ENCODE results near the gene CD1B.

- TF ChIP-seq TEAD4 (IDR thresholded peaks at IDR 0.05; ENCODE audit: borderline replicate concordance, insufficient read depth): no peak
- TF ChIP-seq CTCF (IDR thresholded peaks at IDR 0.05): no peak
- TF ChIP-seq RFX5 (IDR thresholded peaks at IDR 0.05; ENCODE audit: low read length): no peak
- TF ChIP-seq MXI1 (IDR thresholded peaks at IDR 0.05; ENCODE audit: low read depth, low read length): no peak
- no peak for TF ChIP-seq ZBTB33 (IDR thresholded peaks at IDR 0.05; ENCODE audit: borderline replicate concordance, low read depth)
- TF ChIP-seq SMC3 (IDR thresholded peaks at IDR 0.05; ENCODE audit: low read depth, low read length): no peak
Measured at GRCh38 chr1:158331481-158332150, at the start of gene CD1B.
